ENCODE results near the gene TCEANC2. TPM values are rescaled to one million over a fixed set of nuclear protein-coding genes. Genes with fewer than 3 reads are reported as not detected.

The TCEANC2 gene
- total RNA-seq, 1 experiment from 2014 or later = 5.3 TPM

DNA sequence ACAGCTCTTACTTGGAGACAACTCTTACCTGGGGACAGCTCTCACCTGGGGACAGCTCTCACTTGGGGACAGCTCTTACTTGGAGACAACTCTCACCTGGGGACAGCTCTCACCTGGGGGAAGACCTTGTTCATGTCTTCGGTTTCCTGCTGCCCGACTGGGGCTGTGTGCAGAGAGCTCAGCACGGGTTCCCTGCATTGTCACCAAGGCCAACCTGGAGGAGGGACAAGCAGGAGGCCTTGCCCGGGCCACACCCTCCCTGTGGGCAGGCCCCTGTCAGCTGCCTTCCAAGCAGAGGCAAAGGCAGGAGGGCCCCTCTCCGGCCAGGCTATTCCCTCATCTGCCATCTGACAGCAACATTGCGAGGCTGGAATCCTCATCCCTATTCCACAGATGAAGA lies 35.4 kb upstream of the TCEANC2 start, which contains the start of gene LDLRAD1:
LDLRAD1 (minus strand) TSS at position 208 of the 400 bp plus-strand sequence; CDS start at position 134, 74 bp downstream.
- WGBS (ENCODE audit: extremely low coverage, insufficient read length, low lambda C conversion rate) = no CpG with 5 or more reads among the region's 6 CpGs

More for the DNA sequence above, 35.4 kb upstream of the TCEANC2 start, which contains the start of gene LDLRAD1:
- Histone ChIP-seq H3K79me2 (ENCODE audit: insufficient read depth, low read length) (no peaks in the 10 kb centered on the region), H3K4ac (ENCODE audit: low read depth, low read length) (no peak within 1 kb of the TSS), H3K14ac (ENCODE audit: insufficient read depth, low read length) (no peak within 1 kb of the TSS), H4K20me1 (ENCODE audit: control insufficient read depth, insufficient read depth, insufficient read length) (no peaks in the 10 kb centered on the region), H2BK20ac (ENCODE audit: low read depth, low read length, poor library complexity, severe bottlenecking) (no peak within 1 kb of the TSS), H2BK5ac (ENCODE audit: insufficient read length, low read length) (no peak within 1 kb of the TSS), H3K9ac (ENCODE audit: extremely low read depth, insufficient read length, low read length) (no peak within 1 kb of the TSS), H3K23ac (ENCODE audit: insufficient read length, low read depth, low read length) (no peak within 1 kb of the TSS), H3K27me3 (ENCODE audit: insufficient read depth, low read length) (no peaks in the 10 kb centered on the region), H3K18ac (ENCODE audit: insufficient read length, low read depth, low read length) (no peak within 1 kb of the TSS), H4K91ac (ENCODE audit: insufficient read length, low read depth, low read length) (no peak within 1 kb of the TSS), H3K23me2 (ENCODE audit: insufficient read length, low read depth, low read length, poor library complexity, severe bottlenecking) (no peaks in the 10 kb centered on the region), H2AK5ac (ENCODE audit: insufficient read length, low read length) (no peak within 1 kb of the TSS), H2BK12ac (ENCODE audit: insufficient read length, low read depth, low read length) (no peak within 1 kb of the TSS), H2BK15ac (ENCODE audit: low read depth, low read length) (no peak within 1 kb of the TSS), H3K9me3 (ENCODE audit: control insufficient read depth, low read depth, low read length) (no peaks in the 10 kb centered on the region), H2AFZ (ENCODE audit: low read length) (no peak within 1 kb of the TSS), H3K79me1 (ENCODE audit: insufficient read depth, low read depth, low read length, poor library complexity, severe bottlenecking) (no peaks in the 10 kb centered on the region), H4K5ac (ENCODE audit: insufficient read length, low read depth, low read length) (no peak within 1 kb of the TSS), H4K8ac (replicated peaks; ENCODE audit: insufficient read length, low read depth, low read length) (no peak within 1 kb of the TSS), H2BK120ac (ENCODE audit: low read depth, low read length, poor library complexity, severe bottlenecking) (no peak within 1 kb of the TSS), H3K4me2 (ENCODE audit: insufficient read depth, insufficient read length, low read length) (no peak within 1 kb of the TSS), H3K27ac (ENCODE audit: insufficient read length, low read depth, low read length) (no peak within 1 kb of the TSS), H3K4me1 (ENCODE audit: insufficient read depth, low read length) (no peaks in the 10 kb centered on the region), H3T11ph (ENCODE audit: low read length) (no peak within 1 kb of the TSS), H3K56ac (ENCODE audit: insufficient read length, low read depth, low read length) (no peak within 1 kb of the TSS)
- H3K4me3 Mint-ChIP-seq = peak within 1 kb of the TSS in 1 of 2 experiments; percentile 32; a peak in 1 of 5 replicates
- no peaks in the 10 kb centered on the region for H3K36me3 Mint-ChIP-seq (ENCODE audit: insufficient read depth in 1 of 3, low read depth in 3 of 3)
- H3K4me1 Mint-ChIP-seq = peaks cover 8 to 10% of the 10 kb centered on the region in 2 experiments
- DNase-seq = peak; percentile 51
- no peaks in the 10 kb centered on the region for H3K27me3 Mint-ChIP-seq (ENCODE audit: low read depth)
- TF ChIP-seq, protein P1, sequence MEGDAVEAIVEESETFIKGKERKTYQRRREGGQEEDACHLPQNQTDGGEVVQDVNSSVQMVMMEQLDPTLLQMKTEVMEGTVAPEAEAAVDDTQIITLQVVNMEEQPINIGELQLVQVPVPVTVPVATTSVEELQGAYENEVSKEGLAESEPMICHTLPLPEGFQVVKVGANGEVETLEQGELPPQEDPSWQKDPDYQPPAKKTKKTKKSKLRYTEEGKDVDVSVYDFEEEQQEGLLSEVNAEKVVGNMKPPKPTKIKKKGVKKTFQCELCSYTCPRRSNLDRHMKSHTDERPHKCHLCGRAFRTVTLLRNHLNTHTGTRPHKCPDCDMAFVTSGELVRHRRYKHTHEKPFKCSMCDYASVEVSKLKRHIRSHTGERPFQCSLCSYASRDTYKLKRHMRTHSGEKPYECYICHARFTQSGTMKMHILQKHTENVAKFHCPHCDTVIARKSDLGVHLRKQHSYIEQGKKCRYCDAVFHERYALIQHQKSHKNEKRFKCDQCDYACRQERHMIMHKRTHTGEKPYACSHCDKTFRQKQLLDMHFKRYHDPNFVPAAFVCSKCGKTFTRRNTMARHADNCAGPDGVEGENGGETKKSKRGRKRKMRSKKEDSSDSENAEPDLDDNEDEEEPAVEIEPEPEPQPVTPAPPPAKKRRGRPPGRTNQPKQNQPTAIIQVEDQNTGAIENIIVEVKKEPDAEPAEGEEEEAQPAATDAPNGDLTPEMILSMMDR (conservative IDR thresholded peaks at IDR 0.05) = no peak
- no peaks in the 10 kb centered on the region for H3K9me3 Mint-ChIP-seq
- peak within 1 kb of the TSS in 2 of 3 experiments; percentile 46 to 47; a peak in 2 of 7 replicates for H3K27ac Mint-ChIP-seq
